Astrocyte of the cerebellum (primary cell): ENCODE results near the gene MASP2.
"Not testable (repeated sequence)": the region's sequence is repeated elsewhere in the genome, so short reads cannot be mapped to it uniquely, and the experiment has no call there.

Source experiments
- DNase-seq: peaks from one replicate; pipeline ENCODE4 v3.0.0-alpha.2; 2011; ENCODE audit warnings: low read depth
- H3K4me3 ChIP-seq: 2 replicates; pipeline ENCODE4 v1.5.1; 2011; ENCODE audit warnings: mild to moderate bottlenecking, low read depth, low read length, moderate library complexity
- in situ Hi-C: cut with HindIII; loops from 2 replicates; pipeline ENCODE4 v1.10.0; 2017; ENCODE audit warnings: low sequenced_read_pairs
- TF ChIP-seq, protein P1 (sequence below): IDR thresholded peaks from 2 replicates; pipeline ENCODE4 v1.5.1; 2012; ENCODE audit warnings: low read length, low read depth, moderate library complexity, mild to moderate bottlenecking; ENCODE audit errors: missing control alignments

Gene MASP2

DNA sequence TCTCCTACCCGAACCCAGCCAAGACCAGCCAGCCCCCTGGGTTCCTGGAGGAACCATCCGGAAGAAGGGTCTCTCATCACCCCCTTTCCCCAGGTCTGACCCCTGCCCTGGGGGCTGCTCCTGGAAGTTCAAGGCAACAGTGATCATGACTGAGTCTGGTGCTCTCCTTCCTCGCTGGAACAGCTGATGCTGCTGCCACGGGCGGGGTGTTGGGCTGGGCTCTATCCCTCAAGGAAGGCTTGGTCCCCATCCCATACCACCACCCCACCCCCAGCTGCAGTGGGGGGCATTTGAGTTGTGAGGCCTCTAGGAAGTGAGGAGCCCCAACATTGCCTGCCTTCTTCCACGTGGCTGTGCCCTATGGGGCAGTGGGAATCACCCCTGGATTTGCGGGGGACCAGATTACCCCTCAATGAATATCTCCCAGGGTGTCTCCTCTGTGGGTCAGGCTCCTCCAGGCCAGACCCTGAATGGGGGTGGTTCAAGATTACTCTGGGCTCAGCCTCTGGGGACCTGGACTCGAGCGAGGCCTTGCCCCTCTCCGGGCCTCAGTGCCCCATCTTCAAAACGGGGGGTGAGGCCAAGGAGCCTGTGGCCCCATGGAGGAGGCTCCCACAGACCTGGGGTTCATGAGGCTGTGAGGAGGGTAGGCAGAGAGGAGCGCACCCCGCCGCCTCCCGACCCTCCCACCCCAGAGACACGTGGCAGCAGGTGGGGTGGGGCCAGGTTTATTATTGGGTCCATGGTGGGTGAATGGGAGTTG is 2.8 kb downstream of the MASP2 start:
- DNase-seq: no peak
- H3K4me3 ChIP-seq: no peak overlapping the region
- in situ Hi-C loops: no loop called here
- TF ChIP-seq, protein P1, sequence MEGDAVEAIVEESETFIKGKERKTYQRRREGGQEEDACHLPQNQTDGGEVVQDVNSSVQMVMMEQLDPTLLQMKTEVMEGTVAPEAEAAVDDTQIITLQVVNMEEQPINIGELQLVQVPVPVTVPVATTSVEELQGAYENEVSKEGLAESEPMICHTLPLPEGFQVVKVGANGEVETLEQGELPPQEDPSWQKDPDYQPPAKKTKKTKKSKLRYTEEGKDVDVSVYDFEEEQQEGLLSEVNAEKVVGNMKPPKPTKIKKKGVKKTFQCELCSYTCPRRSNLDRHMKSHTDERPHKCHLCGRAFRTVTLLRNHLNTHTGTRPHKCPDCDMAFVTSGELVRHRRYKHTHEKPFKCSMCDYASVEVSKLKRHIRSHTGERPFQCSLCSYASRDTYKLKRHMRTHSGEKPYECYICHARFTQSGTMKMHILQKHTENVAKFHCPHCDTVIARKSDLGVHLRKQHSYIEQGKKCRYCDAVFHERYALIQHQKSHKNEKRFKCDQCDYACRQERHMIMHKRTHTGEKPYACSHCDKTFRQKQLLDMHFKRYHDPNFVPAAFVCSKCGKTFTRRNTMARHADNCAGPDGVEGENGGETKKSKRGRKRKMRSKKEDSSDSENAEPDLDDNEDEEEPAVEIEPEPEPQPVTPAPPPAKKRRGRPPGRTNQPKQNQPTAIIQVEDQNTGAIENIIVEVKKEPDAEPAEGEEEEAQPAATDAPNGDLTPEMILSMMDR: no peak

- TF ChIP-seq, protein P1: no peak
- no peak overlapping the region for H3K4me3 ChIP-seq
- in situ Hi-C loops: no loop called here
- DNase-seq: no peak
Measured at GRCh38 chr1:11042995-11043874, 3.8 kb downstream of the MASP2 start.

DNA sequence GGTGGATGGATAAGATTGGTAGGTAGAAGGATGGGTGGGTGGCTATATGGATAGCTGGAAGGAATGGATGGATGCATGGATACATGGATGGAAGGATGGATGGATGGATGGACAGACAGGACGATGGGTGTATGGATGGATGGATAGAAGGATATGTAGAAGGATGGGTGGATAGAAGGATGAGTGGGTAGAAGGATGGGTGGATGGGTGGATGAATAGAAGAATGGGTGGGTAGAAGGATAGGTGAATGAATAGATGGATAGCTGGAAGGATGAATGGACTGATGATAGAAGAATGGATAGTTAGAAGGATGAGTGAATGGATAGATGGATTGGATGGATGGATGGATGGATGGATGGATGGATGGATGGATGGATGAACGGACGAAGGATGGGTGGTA is 5.0 kb downstream of the MASP2 start:
- no peak overlapping the region for H3K4me3 ChIP-seq
- TF ChIP-seq, protein P1: no peak
- in situ Hi-C loops: no loop called here
- DNase-seq: no peak

DNA sequence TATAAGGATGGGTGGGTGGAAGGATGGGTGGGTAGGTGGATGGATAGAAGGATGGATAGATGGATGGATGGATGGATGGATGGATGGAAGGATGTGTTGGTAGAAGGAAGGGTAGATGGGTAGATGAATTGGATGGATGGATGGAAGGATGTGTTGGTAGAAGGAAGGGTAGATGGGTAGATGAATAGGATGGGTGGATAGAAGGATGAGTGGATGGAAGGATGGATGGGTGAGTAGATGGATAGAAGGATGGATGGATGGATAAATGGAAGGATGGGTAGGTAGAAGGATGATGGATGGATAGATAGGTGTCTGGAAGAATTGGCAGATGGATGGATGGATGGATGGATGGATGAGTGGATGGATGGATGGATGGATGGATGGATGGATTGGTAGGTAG is 6.0 kb downstream of the MASP2 start:
- in situ Hi-C loops: no loop called here
- TF ChIP-seq, protein P1: no peak

DNA sequence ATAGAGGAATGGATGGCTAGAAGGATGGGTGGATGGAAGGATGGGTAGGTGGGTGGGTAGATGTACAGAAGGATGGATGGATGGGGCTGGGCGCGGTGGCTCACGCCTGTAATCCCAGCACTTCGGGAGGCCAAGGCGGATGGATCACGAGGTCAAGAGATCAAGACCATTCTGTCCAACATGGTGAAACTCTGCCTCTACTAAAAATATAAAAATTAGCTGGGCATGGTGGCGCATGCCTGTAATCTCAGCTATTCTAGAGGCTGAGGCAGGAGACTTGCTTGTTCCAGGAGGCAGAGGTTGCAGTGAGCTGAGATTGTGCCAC is 7.0 kb downstream of the MASP2 start:
- DNase-seq, in situ Hi-C loops, H3K4me3 ChIP-seq: not testable (repeated sequence)

More for the DNA sequence above, 6.0 kb downstream of the MASP2 start:
- no peak overlapping the region for H3K4me3 ChIP-seq
- no peak for DNase-seq

DNA sequence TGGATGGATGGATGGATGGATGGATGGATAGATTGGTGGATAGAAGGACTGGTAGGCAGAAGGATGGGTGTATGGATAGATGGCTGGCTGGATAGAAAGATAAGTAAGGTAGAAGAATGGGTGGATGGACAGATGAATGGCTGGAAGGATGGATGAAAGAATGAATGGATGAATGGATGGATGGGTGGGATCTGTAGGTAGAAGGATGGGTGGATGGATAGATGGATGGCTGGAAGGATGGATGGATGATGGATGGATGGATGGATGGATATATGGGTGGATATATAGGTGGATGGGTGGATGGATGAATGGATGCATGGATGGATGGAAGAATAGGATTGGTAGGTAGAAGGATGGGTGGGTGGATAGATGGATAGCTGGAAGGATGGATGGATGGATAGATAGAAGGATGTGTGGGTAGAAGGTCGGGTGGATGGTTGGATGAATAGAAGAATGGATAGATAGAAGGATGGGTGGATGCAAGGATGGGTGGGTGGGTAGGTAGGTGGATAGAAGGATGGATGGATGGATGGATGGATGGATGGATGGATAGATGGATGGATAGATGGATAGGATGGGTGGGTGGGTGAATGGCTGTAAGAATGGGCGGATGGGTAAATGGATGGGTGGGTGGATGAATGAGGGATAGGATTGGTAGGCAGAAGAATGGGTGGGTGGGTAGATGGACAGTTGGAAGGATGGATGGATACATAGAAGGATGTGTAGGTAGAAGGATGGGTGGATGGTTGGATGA is 7.5 kb downstream of the MASP2 start:
- no peak overlapping the region for H3K4me3 ChIP-seq
- in situ Hi-C loops: no loop called here
- TF ChIP-seq, protein P1: no peak
- DNase-seq: no peak
